ENCODE data around the gene DBH.

The DBH gene

GRCh38 chr9:133685653-133686609, 49.8 kb downstream of the DBH start:
- DNase-seq: no peak

GRCh38 chr9:133686642-133687575, 50.7 kb downstream of the DBH start:
- no peak for DNase-seq

- no peak for DNase-seq
Measured at GRCh38 chr9:133687856-133688761, 51.9 kb downstream of the DBH start.

- DNase-seq: no peak
Measured at GRCh38 chr9:133689151-133689763, 53.1 kb downstream of the DBH start.

- no peak for DNase-seq
Measured at GRCh38 chr9:133690081-133690561, 54.0 kb downstream of the DBH start.

- DNase-seq: no peak
Measured at GRCh38 chr9:133691191-133691590, 55.0 kb downstream of the DBH start.

GRCh38 chr9:133691626-133692363, 55.6 kb downstream of the DBH start:
- peak; percentile 13 to 36 for DNase-seq

GRCh38 chr9:133692364-133692985, 56.3 kb downstream of the DBH start:
- no peak for DNase-seq

GRCh38 chr9:133693116-133693515, 57.0 kb downstream of the DBH start:
- DNase-seq: no peak

DNA sequence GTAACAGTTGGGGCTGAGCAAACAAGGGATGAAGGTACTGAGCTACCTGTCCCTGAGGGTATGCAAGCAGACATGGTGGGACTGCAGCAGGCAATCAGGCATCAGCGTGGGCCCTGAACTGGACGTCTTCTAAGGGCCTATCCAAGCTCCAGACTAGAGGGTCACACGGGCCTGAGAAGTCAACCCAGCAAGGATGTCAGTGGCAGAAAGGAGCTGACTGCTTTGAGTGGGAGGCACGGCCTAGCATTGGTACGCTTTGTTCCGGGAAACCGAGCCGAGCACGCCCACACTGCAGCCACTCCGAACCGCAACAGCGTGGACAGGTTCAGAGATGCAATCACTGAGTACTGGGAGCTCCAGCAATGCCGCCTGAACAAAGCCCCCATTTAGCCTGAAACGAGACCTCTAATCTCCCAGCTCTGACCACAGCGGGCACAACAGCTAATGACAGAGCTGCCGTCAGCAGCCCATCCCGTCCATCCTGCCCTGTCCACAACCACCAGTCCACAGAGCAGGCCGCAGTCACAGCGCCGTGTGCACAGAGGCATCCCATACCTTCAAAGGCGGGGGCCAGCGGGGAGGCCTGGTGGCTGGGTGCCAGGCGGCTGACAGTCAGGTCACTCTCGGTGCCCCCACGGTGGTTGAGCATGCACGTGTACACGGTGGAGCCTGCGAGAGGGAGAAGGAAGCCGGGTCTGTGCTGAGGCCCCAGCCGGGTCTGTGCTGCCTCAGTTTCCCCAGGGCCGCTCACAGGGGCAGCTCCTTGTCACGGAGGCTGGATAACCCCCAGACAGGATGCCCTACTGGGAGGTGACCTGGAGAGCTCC, 57.8 kb downstream of the DBH start:
- no peak for DNase-seq

DNA sequence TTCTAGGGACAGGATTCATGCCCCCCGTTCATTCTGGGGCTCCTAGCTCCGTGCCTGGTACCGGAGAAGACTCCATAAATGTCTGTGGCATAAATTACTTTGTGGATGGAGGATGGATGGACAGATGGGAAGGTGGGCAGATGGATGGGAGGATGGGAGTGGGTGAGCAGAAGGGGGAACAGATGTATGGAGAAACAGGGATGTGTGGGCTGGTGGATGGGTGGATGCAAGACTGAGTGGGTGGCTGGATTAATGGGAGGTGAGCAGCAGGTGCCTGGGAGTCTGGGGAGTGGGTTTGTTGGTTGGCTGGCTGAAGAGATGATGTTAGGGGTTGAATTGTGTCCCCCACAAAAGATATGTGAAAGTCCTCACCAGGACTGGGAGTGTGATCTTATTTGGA, 58.5 kb downstream of the DBH start:
- no peak for DNase-seq

GRCh38 chr9:133696071-133696472, 59.9 kb downstream of the DBH start:
- no peak for DNase-seq

DNA sequence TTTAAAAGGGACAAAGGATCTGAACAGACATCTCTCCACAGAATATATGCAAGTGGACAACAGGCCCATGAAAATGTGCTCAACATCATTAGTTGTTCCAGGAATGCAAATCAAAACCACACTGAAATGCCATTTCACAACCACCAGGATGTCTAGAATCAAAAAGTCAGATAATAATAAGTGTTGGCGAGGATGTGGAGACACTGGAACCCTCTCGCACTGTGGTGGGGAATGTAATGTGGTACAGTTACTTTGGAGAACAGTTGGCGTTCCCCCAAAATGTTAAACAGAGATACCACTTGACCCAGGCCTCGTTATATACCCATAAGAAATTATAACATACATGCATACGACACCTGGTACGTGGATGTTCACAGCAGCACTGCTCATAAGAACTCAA, 63.4 kb downstream of the DBH start:
- no peak for DNase-seq

DNA sequence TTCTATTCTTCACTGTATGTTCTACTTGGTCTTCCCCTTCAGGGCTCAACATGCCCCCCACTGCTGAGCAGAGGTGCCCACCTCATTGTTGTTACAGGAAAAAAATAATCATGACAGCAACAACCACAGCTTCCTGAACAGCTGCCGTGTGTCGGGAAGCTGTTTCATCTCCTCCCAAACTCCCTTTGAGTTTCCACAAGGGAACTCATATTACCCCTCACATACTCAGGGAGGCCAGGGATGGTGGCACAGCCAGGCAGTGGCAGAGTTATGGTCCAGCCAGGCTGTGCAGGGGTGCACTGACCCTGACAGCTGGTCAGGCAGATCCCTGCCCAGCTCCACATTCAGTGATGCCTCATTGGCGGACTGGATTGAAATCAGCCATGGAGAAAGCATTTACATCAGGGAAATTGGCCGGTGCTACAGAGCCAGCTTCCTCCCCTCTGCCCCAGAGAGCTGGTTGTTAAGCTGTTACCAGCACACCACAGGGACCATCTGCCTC, 64.7 kb downstream of the DBH start:
- peak in 1 of 2 experiments; percentile 17 for DNase-seq

- peak; percentile 52 to 59 for DNase-seq
Measured at GRCh38 chr9:133701321-133701980, 65.3 kb downstream of the DBH start.

DNA sequence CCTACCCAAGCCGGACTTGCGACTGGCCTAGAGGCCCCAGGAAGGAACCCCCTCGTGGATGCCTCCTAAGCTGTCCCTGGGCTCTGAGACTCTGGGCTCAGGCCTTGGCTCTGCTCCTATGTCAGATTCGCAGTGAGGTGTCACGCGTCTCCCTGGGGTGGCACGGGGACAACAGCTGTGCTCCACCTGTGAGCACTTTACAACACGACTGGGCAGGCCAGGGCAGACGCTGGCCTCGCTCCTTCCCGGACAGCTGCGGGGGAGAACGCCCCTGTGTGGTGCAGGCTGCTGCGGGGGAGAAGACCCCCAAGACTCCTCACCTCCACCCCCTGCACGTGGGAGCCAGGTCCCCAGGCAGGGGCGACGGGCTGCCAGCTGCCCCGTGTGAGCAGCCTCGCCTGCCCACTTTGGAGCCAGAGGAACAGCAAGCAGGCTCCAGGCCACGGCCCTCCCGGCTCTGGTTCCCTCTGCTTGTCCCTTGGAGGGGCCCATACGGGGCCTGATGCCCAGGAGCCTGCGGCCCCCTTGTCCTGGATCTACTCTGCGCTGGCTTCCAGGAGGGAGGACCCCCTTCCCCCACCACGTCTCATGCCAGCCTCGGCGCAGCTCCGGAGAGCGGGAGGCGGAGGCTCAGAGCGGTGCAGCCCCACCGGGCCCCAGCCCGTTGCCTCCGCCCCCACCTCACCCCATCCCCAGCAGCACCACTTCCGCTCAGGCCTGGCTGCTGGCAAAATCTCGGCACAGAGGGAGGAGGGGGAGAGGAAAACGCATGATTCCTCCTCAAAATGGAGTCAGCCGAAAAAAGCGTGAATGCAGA, 66.0 kb downstream of the DBH start:
- DNase-seq: peak; percentile 75 to 78

- peak in 1 of 2 experiments; percentile 17 for DNase-seq
Measured at GRCh38 chr9:133702798-133703590, 66.8 kb downstream of the DBH start.

Measured in activated CD4-positive, alpha-beta T cell treated with anti-CD3 and anti-CD28 coated beads, Interleukin-2, amount 50 U/mL, for 48 hours (primary cell).